Measurements from ENCODE around the gene UGT1A3.

GRCh38 chr2:233681521-233682099, 47.2 kb upstream of the UGT1A3 start, which contains the start of gene UGT1A7:
- no peak for TF ChIP-seq CTCF (IDR thresholded peaks at IDR 0.05)
- TF ChIP-seq EP300 (IDR thresholded peaks at IDR 0.05): no peak
- TF ChIP-seq POLR2AphosphoS5 (IDR thresholded peaks at IDR 0.05): no peak
- TF ChIP-seq POLR2A (IDR thresholded peaks at IDR 0.05): no peak
